ENCODE measurements around the gene TEX13B. TPM values are rescaled to one million over a fixed set of nuclear protein-coding genes. Genes with fewer than 3 reads are reported as not detected.

Gene TEX13B
- total and polyA plus RNA-seq, 2 donors (not counting 3 experiments of a cell fraction or from before 2014, with no cell fraction given), result not detected

DNA sequence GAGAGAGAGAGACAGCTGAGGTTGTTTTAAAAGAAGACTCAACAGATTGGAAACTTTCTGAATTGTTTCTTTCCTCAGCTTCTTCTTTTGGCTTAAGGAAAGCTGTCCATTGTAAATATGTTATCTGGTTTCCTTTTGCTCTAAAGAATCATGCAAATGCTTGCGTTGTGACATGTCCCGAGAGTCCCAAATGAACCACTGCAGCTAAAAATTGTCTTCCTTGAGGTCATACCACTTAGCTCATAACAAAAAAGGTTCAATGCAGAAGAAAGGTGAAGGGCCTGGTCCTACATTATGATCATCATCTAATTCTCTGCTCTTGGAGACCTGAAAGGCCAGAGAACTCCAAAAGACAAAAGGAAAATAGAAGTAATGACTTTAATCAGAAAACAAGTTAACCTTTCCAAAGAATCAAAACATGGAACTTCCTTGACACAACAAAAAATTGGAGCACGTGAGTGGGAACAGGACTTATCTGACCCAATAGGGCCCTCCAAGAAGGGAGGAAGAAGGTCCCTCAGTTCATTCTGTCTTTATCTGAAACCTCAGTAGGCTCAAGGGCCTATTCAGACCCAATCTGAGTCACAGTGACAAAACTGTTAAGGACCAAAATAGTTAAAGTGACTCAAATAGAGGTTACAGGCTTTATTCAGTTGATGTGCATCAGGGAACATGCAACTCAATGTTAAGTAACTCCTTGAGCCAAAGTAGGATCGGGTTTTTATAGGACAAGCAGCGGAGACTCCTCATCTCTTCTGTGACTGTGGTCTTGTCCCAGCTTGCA, 48.0 kb upstream of the TEX13B start:
- no peak overlapping the region for H3K27ac ChIP-seq (ENCODE audit: insufficient read depth, low read depth, low read length)
- ChIA-PET CTCF (no interaction called here), POLR2A (no interaction called here)
- no peaks in the 10 kb centered on the region for H3K36me3 ChIP-seq (ENCODE audit: control insufficient read depth in 2 of 2, extremely low read depth in 1 of 2, insufficient read depth in 2 of 2, low read length in 2 of 2)
- no TSS peak for BruUV-seq (replicated peaks)
- H4K20me1 ChIP-seq (replicated peaks; ENCODE audit: control insufficient read depth, extremely low read depth, insufficient read depth, low read length), result no peaks in the 10 kb centered on the region
- H3K9me1 ChIP-seq (replicated peaks; ENCODE audit: control insufficient read depth, extremely low read depth, insufficient read depth, low read length), result no peaks in the 10 kb centered on the region
- H3K4me1 ChIP-seq (ENCODE audit: control insufficient read depth, extremely low read depth, insufficient read depth, low read length), result peaks cover 17% of the 10 kb centered on the region
- dilution Hi-C loops (cut with MboI; ENCODE audit: extremely low pct_ligation_motif_present, low sequenced_read_pairs) (no loop called here), intact Hi-C loops (cut with micrococcal nuclease) (loop anchor here (10.0 kb wide), 1 partner anchor 315 kb away; no protein-coding TSS in a partner anchor)
- no peak overlapping the region for H3K4me2 ChIP-seq (ENCODE audit: insufficient read depth, low read length)
- no peak overlapping the region for H3K9ac ChIP-seq (replicated peaks; ENCODE audit: extremely low read depth, insufficient read depth, low read length)
- H3K4me3 ChIP-seq (replicated peaks in 1 of 3; ENCODE audit: insufficient read depth in 1 of 3, low read depth in 1 of 3, low read length in 3 of 3), result no peak overlapping the region
- TF ChIP-seq POLR2A (IDR thresholded peaks at IDR 0.05; ENCODE audit: low read depth, low read length) (no peak), GATA2 (IDR thresholded peaks at IDR 0.05; ENCODE audit: insufficient read depth, insufficient read length, low read depth, low read length) (no peak), POLR2AphosphoS5 (IDR thresholded peaks at IDR 0.05; ENCODE audit: insufficient read depth, low read depth, low read length) (no peak), JUN (IDR thresholded peaks at IDR 0.05; ENCODE audit: borderline replicate concordance, insufficient read depth, insufficient read length, low read depth) (no peak), MYC (IDR thresholded peaks at IDR 0.05; ENCODE audit: low read depth, low read length) (no peak), FOS (IDR thresholded peaks at IDR 0.05; ENCODE audit: borderline replicate concordance, insufficient read depth, low read length) (no peak), EZH2 (IDR thresholded peaks at IDR 0.05; ENCODE audit: borderline replicate concordance, low read depth, low read length, severe bottlenecking) (no peak)
- TF ChIP-seq, protein P1, sequence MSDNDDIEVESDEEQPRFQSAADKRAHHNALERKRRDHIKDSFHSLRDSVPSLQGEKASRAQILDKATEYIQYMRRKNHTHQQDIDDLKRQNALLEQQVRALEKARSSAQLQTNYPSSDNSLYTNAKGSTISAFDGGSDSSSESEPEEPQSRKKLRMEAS (IDR thresholded peaks at IDR 0.05; ENCODE audit: insufficient read depth, insufficient read length), result no peak
- TF ChIP-seq, protein P2, sequence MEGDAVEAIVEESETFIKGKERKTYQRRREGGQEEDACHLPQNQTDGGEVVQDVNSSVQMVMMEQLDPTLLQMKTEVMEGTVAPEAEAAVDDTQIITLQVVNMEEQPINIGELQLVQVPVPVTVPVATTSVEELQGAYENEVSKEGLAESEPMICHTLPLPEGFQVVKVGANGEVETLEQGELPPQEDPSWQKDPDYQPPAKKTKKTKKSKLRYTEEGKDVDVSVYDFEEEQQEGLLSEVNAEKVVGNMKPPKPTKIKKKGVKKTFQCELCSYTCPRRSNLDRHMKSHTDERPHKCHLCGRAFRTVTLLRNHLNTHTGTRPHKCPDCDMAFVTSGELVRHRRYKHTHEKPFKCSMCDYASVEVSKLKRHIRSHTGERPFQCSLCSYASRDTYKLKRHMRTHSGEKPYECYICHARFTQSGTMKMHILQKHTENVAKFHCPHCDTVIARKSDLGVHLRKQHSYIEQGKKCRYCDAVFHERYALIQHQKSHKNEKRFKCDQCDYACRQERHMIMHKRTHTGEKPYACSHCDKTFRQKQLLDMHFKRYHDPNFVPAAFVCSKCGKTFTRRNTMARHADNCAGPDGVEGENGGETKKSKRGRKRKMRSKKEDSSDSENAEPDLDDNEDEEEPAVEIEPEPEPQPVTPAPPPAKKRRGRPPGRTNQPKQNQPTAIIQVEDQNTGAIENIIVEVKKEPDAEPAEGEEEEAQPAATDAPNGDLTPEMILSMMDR (IDR thresholded peaks at IDR 0.05; ENCODE audit: extremely low read depth in 1 of 2, insufficient read depth in 1 of 2, low read depth in 1 of 2, low read length in 2 of 2), result no peak
- DNase-seq (ENCODE audit: low read depth, low spot score), result no peak
- H3K79me2 ChIP-seq (ENCODE audit: control insufficient read depth, insufficient read depth, low read length), result no peaks in the 10 kb centered on the region
- H2AFZ ChIP-seq (ENCODE audit: low read depth, low read length), result no peak overlapping the region
- FAIRE-seq, result peak; percentile 86
- H3K27me3 ChIP-seq (ENCODE audit: control insufficient read depth in 2 of 2, insufficient read depth in 2 of 2, low read length in 2 of 2), result no peaks in the 10 kb centered on the region
- H3K9me3 ChIP-seq (replicated peaks; ENCODE audit: control insufficient read depth, insufficient read depth, low read length), result no peaks in the 10 kb centered on the region
